GM23338 (cell line): ENCODE results near the gene USF2. TPM values are rescaled to one million over a fixed set of nuclear protein-coding genes. Genes with fewer than 3 reads are reported as not detected.

ENCODE experiments used
- ATAC-seq: fragments of 200-7000 bp; cut with Tn5 transposase; 3 replicates; pipeline ENCODE4 v1.9.1; 2020
- DNase-seq: peaks from one replicate; pipeline ENCODE4 v3.0.0-alpha.2; 2015; ENCODE audit warnings: low spot score
- H2AFZ ChIP-seq: fragments of 200-600 bp; sonication (generic); 2 replicates; pipeline ENCODE4 v1.8.0; 2016; ENCODE audit warnings: antibody characterized with exemption, mild to moderate bottlenecking, moderate library complexity
- H3F3A ChIP-seq: fragments of 200-600 bp; sonication (generic); replicated peaks from 2 replicates; pipeline ENCODE4 v1.8.0; 2017; ENCODE audit warnings: antibody characterized with exemption, mixed run types, low read depth
- H3K27ac ChIP-seq: fragments of 200-600 bp; sonication (generic); 2 replicates; pipeline ENCODE4 v1.6.1; 2016; ENCODE audit warnings: low read depth
- H3K27me3 ChIP-seq: fragments of 200-600 bp; sonication (generic); 2 replicates; pipeline ENCODE4 v1.8.0; 2016; ENCODE audit warnings: mild to moderate bottlenecking, mixed run types, moderate library complexity; ENCODE audit not compliant: insufficient read depth
- H3K36me3 ChIP-seq: fragments of 200-600 bp; sonication (generic); 2 replicates; pipeline ENCODE4 v1.8.0; 2016; ENCODE audit warnings: mild to moderate bottlenecking; ENCODE audit not compliant: insufficient read depth
- H3K4me1 ChIP-seq: fragments of 200-600 bp; sonication (generic); 2 replicates; pipeline ENCODE4 v1.8.0; 2016; ENCODE audit warnings: mild to moderate bottlenecking, moderate library complexity; ENCODE audit not compliant: insufficient read depth
- H3K4me2 ChIP-seq: fragments of 200-600 bp; sonication (generic); 2 replicates; pipeline ENCODE4 v1.7.1; 2017; ENCODE audit warnings: mixed run types
- H3K4me3 ChIP-seq: fragments of 200-600 bp; sonication (generic); 2 replicates; pipeline ENCODE4 v1.6.1; 2016; ENCODE audit warnings: mixed run types
- H3K79me2 ChIP-seq: fragments of 200-600 bp; sonication (generic); replicated peaks from 2 replicates; pipeline ENCODE4 v1.8.0; 2017; ENCODE audit warnings: mild to moderate bottlenecking; ENCODE audit not compliant: insufficient read depth
- H3K9me2 ChIP-seq: fragments of 200-600 bp; sonication (generic); 2 replicates; pipeline ENCODE4 v1.8.0; 2017; ENCODE audit not compliant: insufficient read depth
- H4K20me1 ChIP-seq: fragments of 200-600 bp; sonication (generic); replicated peaks from 2 replicates; pipeline ENCODE4 v1.8.0; 2017; ENCODE audit warnings: mild to moderate bottlenecking; ENCODE audit not compliant: insufficient read depth
- H3K27ac Mint-ChIP-seq: 2 replicates; pipeline ENCODE4 v1.8.0; 2020; ENCODE audit warnings: inconsistent platforms, mild to moderate bottlenecking, moderate library complexity, mixed read lengths
- H3K27me3 Mint-ChIP-seq: 3 replicates; pipeline ENCODE4 v1.8.0; 2022; ENCODE audit warnings: low read depth, mild to moderate bottlenecking, moderate library complexity, mixed read lengths, inconsistent platforms; ENCODE audit not compliant: insufficient read depth, poor library complexity
- H3K36me3 Mint-ChIP-seq: 3 replicates; pipeline ENCODE4 v1.8.0; 2021; ENCODE audit warnings: low read depth, mild to moderate bottlenecking, inconsistent platforms, moderate library complexity, mixed read lengths
- H3K4me1 Mint-ChIP-seq: 3 replicates; pipeline ENCODE4 v1.8.0; 2020; ENCODE audit warnings: mild to moderate bottlenecking, inconsistent platforms, mixed read lengths
- H3K4me3 Mint-ChIP-seq: 3 replicates; pipeline ENCODE4 v1.8.0; 2021; ENCODE audit warnings: moderate library complexity, mild to moderate bottlenecking, inconsistent platforms, mixed read lengths
- H3K9me3 Mint-ChIP-seq: 3 replicates; pipeline ENCODE4 v1.8.0; 2020; ENCODE audit warnings: moderate library complexity, mild to moderate bottlenecking, inconsistent platforms, mixed read lengths
- CREB1 ChIP-seq: fragments of 250-450 bp; sonication (Bioruptor Pico); IDR thresholded peaks from 2 replicates; pipeline ENCODE4 v1.5.0; 2020; ENCODE audit warnings: low read depth, mild to moderate bottlenecking, moderate library complexity
- CTCF ChIP-seq, 2 experiments: fragments of 200-600 bp in 1 of 2; sonication (generic) in 1 of 2; conservative IDR thresholded peaks; 2 replicates each; pipeline versions ENCODE4 v1.5.1 to v1.6.1; 2016 to 2017; ENCODE audit warnings: antibody characterized with exemption in 2 of 2, low read depth in 2 of 2, mild to moderate bottlenecking in 2 of 2, moderate library complexity in 1 of 2
- EZH2 ChIP-seq: fragments of 200-600 bp; sonication (generic); IDR thresholded peaks from one replicate; pipeline ENCODE4 v1.8.0; 2017; ENCODE audit warnings: antibody characterized with exemption, mild to moderate bottlenecking, low read depth; ENCODE audit not compliant: unreplicated experiment
- EZH2phosphoT487 ChIP-seq: fragments of 200-600 bp; sonication (generic); IDR thresholded peaks from one replicate; pipeline ENCODE4 v1.8.1; 2018; ENCODE audit warnings: antibody characterized with exemption; ENCODE audit not compliant: unreplicated experiment
- JUNB ChIP-seq: IDR thresholded peaks from one replicate; pipeline ENCODE4 v1.6.1; 2016; ENCODE audit warnings: antibody characterized with exemption; ENCODE audit not compliant: unreplicated experiment
- NANOG ChIP-seq: IDR thresholded peaks from 2 replicates; pipeline ENCODE4 v1.6.1; 2016; ENCODE audit warnings: antibody characterized with exemption, borderline replicate concordance
- POLR2AphosphoS5 ChIP-seq: IDR thresholded peaks from 2 replicates; pipeline ENCODE4 v1.6.1; 2016; ENCODE audit warnings: antibody characterized with exemption, low read depth
- STAT1 ChIP-seq: IDR thresholded peaks from one replicate; pipeline ENCODE4 v1.6.1; 2016; ENCODE audit warnings: antibody characterized with exemption; ENCODE audit not compliant: unreplicated experiment
- ZNF114 ChIP-seq: fragments of 250-450 bp; sonication (Bioruptor Pico); IDR thresholded peaks from 2 replicates; pipeline ENCODE4 v1.5.0; 2020; ENCODE audit warnings: mild to moderate bottlenecking, moderate library complexity
- ZNF331 ChIP-seq: fragments of 250-450 bp; sonication (Bioruptor Pico); IDR thresholded peaks from 2 replicates; pipeline ENCODE4 v1.5.0; 2020; ENCODE audit warnings: low read depth, mild to moderate bottlenecking, moderate library complexity
- ZNF462 ChIP-seq: fragments of 250-450 bp; sonication (Bioruptor Pico); IDR thresholded peaks from 2 replicates; pipeline ENCODE4 v1.5.0; 2020; ENCODE audit warnings: mild to moderate bottlenecking, moderate library complexity
- polyA plus RNA-seq: library from polyadenylated mRNA; unstranded; fragments of >200 nt; fragmentation: Nextera tagmentation; extraction: Ambion mirVana; gene quantifications from 2 replicates; pipeline ENCODE4 v1.2.1, GENCODE V29; 2016
- total RNA-seq: library from RNA; depleted of rRNA; stranded (reverse); fragments of >200 nt; shearing (Covaris generic); gene quantifications from 2 replicates; pipeline ENCODE4 v1.2.3, GENCODE V29; 2014
- TF ChIP-seq, protein P1 (sequence below): IDR thresholded peaks from 2 replicates; pipeline ENCODE4 v1.6.1; 2016; ENCODE audit warnings: antibody characterized with exemption
- TF ChIP-seq, protein P2 (sequence below): IDR thresholded peaks from one replicate; pipeline ENCODE4 v1.6.1; 2018; ENCODE audit warnings: antibody characterized with exemption; ENCODE audit not compliant: unreplicated experiment

USF2 gene
- total and polyA plus RNA-seq, 2 experiments from 2014 or later = 28.9 to 60.5 TPM

DNA sequence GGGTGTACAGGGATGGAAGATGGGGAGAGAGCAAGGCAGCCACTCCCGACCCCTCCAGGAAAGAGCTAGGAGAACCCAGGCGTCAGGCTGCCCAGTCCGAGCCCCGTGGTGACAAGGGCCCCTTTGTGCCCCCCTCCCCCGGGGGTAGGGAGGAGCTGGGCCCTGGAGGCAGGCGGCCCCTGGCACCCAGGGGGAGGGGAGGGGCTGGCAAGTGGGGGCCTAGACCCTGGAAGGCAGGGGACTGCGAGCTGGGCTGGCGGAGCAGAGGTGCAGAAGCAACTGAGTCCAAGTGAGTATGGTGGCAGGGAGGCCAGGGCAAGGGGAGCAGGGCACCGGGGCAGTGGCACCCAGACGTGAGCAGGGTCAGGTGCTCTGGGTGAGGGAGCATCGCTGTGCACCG is 23.2 kb downstream of the USF2 start, which contains the start of gene MAG:
TSS of gene MAG (plus strand) at position 246 of the 400 bp plus-strand sequence. CDS start 3,248 bp downstream, outside the sequence.
- peaks cover 25% of the 10 kb centered on the region for H3K4me1 ChIP-seq
- H3K36me3 ChIP-seq = no peaks in the 10 kb centered on the region
- H3K27me3 ChIP-seq = no peaks in the 10 kb centered on the region
- no peak for ATAC-seq
- H3K9me3 Mint-ChIP-seq = no peaks in the 10 kb centered on the region
- H4K20me1 ChIP-seq = no peaks in the 10 kb centered on the region
- no peak within 1 kb of the TSS for H3K4me3 ChIP-seq
- no peak for DNase-seq
- H3K4me1 Mint-ChIP-seq = peaks cover 13% of the 10 kb centered on the region
- no peaks in the 10 kb centered on the region for H3K36me3 Mint-ChIP-seq
- H3K27ac ChIP-seq = no peak within 1 kb of the TSS
- H3K79me2 ChIP-seq = no peaks in the 10 kb centered on the region
- peaks cover 5% of the 10 kb centered on the region; the same call in 1 of the 2 replicates for H3F3A ChIP-seq
- no peaks in the 10 kb centered on the region for H3K9me2 ChIP-seq
- no peak within 1 kb of the TSS for H3K4me3 Mint-ChIP-seq
- H2AFZ ChIP-seq = no peak within 1 kb of the TSS
- H3K27ac Mint-ChIP-seq = no peak within 1 kb of the TSS
- TF ChIP-seq ZNF331 (CRISPR knock-in tag) (no peak), JUNB (no peak), CREB1 (no peak), NANOG (no peak), ZNF114 (CRISPR knock-in tag) (no peak), CTCF (conservative IDR thresholded peaks at IDR 0.05; ENCODE audit: low read depth in 2 of 2) (no peak), STAT1 (no peak), POLR2AphosphoS5 (no peak), EZH2 (no peak), ZNF462 (CRISPR knock-in tag) (no peak), EZH2phosphoT487 (no peak)
- TF ChIP-seq, protein P1, sequence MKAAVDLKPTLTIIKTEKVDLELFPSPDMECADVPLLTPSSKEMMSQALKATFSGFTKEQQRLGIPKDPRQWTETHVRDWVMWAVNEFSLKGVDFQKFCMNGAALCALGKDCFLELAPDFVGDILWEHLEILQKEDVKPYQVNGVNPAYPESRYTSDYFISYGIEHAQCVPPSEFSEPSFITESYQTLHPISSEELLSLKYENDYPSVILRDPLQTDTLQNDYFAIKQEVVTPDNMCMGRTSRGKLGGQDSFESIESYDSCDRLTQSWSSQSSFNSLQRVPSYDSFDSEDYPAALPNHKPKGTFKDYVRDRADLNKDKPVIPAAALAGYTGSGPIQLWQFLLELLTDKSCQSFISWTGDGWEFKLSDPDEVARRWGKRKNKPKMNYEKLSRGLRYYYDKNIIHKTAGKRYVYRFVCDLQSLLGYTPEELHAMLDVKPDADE = no peak
- TF ChIP-seq, protein P2, sequence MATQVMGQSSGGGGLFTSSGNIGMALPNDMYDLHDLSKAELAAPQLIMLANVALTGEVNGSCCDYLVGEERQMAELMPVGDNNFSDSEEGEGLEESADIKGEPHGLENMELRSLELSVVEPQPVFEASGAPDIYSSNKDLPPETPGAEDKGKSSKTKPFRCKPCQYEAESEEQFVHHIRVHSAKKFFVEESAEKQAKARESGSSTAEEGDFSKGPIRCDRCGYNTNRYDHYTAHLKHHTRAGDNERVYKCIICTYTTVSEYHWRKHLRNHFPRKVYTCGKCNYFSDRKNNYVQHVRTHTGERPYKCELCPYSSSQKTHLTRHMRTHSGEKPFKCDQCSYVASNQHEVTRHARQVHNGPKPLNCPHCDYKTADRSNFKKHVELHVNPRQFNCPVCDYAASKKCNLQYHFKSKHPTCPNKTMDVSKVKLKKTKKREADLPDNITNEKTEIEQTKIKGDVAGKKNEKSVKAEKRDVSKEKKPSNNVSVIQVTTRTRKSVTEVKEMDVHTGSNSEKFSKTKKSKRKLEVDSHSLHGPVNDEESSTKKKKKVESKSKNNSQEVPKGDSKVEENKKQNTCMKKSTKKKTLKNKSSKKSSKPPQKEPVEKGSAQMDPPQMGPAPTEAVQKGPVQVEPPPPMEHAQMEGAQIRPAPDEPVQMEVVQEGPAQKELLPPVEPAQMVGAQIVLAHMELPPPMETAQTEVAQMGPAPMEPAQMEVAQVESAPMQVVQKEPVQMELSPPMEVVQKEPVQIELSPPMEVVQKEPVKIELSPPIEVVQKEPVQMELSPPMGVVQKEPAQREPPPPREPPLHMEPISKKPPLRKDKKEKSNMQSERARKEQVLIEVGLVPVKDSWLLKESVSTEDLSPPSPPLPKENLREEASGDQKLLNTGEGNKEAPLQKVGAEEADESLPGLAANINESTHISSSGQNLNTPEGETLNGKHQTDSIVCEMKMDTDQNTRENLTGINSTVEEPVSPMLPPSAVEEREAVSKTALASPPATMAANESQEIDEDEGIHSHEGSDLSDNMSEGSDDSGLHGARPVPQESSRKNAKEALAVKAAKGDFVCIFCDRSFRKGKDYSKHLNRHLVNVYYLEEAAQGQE = no peak
- peaks cover 17% of the 10 kb centered on the region for H3K27me3 Mint-ChIP-seq
- no peak within 1 kb of the TSS for H3K4me2 ChIP-seq
